Glutamatergic neuron (in vitro differentiated cells): Measurements from ENCODE around the gene ALAS1. TPM values are rescaled to one million over a fixed set of nuclear protein-coding genes. Genes with fewer than 3 reads are reported as not detected.

Source experiments
- DNase-seq: peaks from one replicate; pipeline ENCODE4 v3.0.0; 2022
- H3K27ac Mint-ChIP-seq: one replicate; pipeline ENCODE4 v1.8.0; 2020; ENCODE audit warnings: mild to moderate bottlenecking, mixed read lengths, inconsistent platforms; ENCODE audit not compliant: unreplicated experiment
- H3K27me3 Mint-ChIP-seq: one replicate; pipeline ENCODE4 v1.8.0; 2020; ENCODE audit warnings: mild to moderate bottlenecking, moderate library complexity, mixed read lengths, inconsistent platforms; ENCODE audit not compliant: unreplicated experiment
- H3K36me3 Mint-ChIP-seq: one replicate; pipeline ENCODE4 v1.8.0; 2020; ENCODE audit warnings: mild to moderate bottlenecking, mixed read lengths, inconsistent platforms; ENCODE audit not compliant: unreplicated experiment
- H3K4me1 Mint-ChIP-seq: one replicate; pipeline ENCODE4 v1.8.0; 2020; ENCODE audit warnings: mild to moderate bottlenecking, low read depth, mixed read lengths, inconsistent platforms; ENCODE audit not compliant: unreplicated experiment
- H3K4me3 Mint-ChIP-seq: one replicate; pipeline ENCODE4 v1.8.0; 2020; ENCODE audit warnings: mild to moderate bottlenecking, mixed read lengths, inconsistent platforms; ENCODE audit not compliant: unreplicated experiment
- H3K9me3 Mint-ChIP-seq: one replicate; pipeline ENCODE4 v1.8.0; 2020; ENCODE audit warnings: mild to moderate bottlenecking, moderate library complexity, mixed read lengths, inconsistent platforms; ENCODE audit not compliant: unreplicated experiment
- CTCF ChIP-seq: fragments of 200-600 bp; sonication (generic); IDR thresholded peaks from one replicate; pipeline ENCODE4 v1.5.0; 2021; ENCODE audit not compliant: partially characterized antibody, unreplicated experiment
- total RNA-seq: library from RNA; stranded (reverse); fragmentation: NEBNext Ultra II Directional; extraction: Animal tissue kit (Norgen Biotek cat#: 25700); gene quantifications from one replicate; pipeline ENCODE4 v1.2.1, GENCODE V29; 2021; ENCODE audit not compliant: unreplicated experiment

Gene ALAS1
- total RNA-seq, 1 donor from 2014 or later, result 41.7 TPM

- H3K4me1 Mint-ChIP-seq, result peaks cover 1% of the 10 kb centered on the region
- H3K36me3 Mint-ChIP-seq, result no peaks in the 10 kb centered on the region
- H3K27me3 Mint-ChIP-seq, result no peaks in the 10 kb centered on the region
- DNase-seq, result no peak
- no peak overlapping the region for H3K4me3 Mint-ChIP-seq
- no peak overlapping the region for H3K27ac Mint-ChIP-seq
- no peak for TF ChIP-seq CTCF
- H3K9me3 Mint-ChIP-seq, result peaks cover 4% of the 10 kb centered on the region
Measured at GRCh38 chr3:52259035-52259434, 61.1 kb downstream of the ALAS1 start.

GRCh38 chr3:52259448-52259847, 61.5 kb downstream of the ALAS1 start:
- H3K36me3 Mint-ChIP-seq, result no peaks in the 10 kb centered on the region
- peaks cover 4% of the 10 kb centered on the region for H3K9me3 Mint-ChIP-seq

GRCh38 chr3:52262447-52262846, 64.5 kb downstream of the ALAS1 start:
- TF ChIP-seq CTCF, result no peak
- Mint-ChIP-seq H3K4me1 (peaks cover 1% of the 10 kb centered on the region), H3K36me3 (no peaks in the 10 kb centered on the region), H3K9me3 (peaks cover 2% of the 10 kb centered on the region), H3K27me3 (no peaks in the 10 kb centered on the region), H3K27ac (no peak overlapping the region), H3K4me3 (no peak overlapping the region)
- no peak for DNase-seq

More at GRCh38 chr3:52259448-52259847, 61.5 kb downstream of the ALAS1 start:
- Mint-ChIP-seq H3K27me3 (no peaks in the 10 kb centered on the region), H3K4me3 (no peak overlapping the region), H3K4me1 (peaks cover 1% of the 10 kb centered on the region), H3K27ac (no peak overlapping the region)
- DNase-seq, result no peak
- TF ChIP-seq CTCF, result no peak

Other genes starting within 250 kb of the ALAS1 start
- gene GPR62, start 242.8 kb upstream of the ALAS1 start, total RNA-seq, result 0.44 TPM
- gene PCBP4, start 230.7 kb upstream of the ALAS1 start, total RNA-seq, result 1,577 TPM
- 6.7 TPM for gene ABHD14B, start 224.1 kb upstream of the ALAS1 start, total RNA-seq
- 12.7 TPM for gene ABHD14A, start 223.1 kb upstream of the ALAS1 start, total RNA-seq
- gene ACY1, start 214.6 kb upstream of the ALAS1 start, total RNA-seq, result 13.2 TPM
- 588 TPM for gene RPL29, start 202.3 kb upstream of the ALAS1 start, total RNA-seq
- 9.5 TPM for gene DUSP7, start 141.6 kb upstream of the ALAS1 start, total RNA-seq
- 3.2 TPM for gene POC1A, start 43.7 kb upstream of the ALAS1 start, total RNA-seq
- gene TLR9, start 27.5 kb downstream of the ALAS1 start, total RNA-seq, result 0.37 TPM
- gene TWF2, start 41.0 kb downstream of the ALAS1 start, total RNA-seq, result 45.5 TPM
- gene PPM1M, start 47.6 kb downstream of the ALAS1 start, total RNA-seq, result 7.8 TPM
- 118 TPM for gene WDR82, start 80.5 kb downstream of the ALAS1 start, total RNA-seq
- 7.5 TPM for gene GLYCTK, start 89.7 kb downstream of the ALAS1 start, total RNA-seq
- 8.9 TPM for gene DNAH1, start 118.2 kb downstream of the ALAS1 start, total RNA-seq
- gene BAP1, start 211.8 kb downstream of the ALAS1 start, total RNA-seq, result 130 TPM
- 8.9 TPM for gene PHF7, start 212.5 kb downstream of the ALAS1 start, total RNA-seq
- 0.59 TPM for gene SEMA3G, start 246.9 kb downstream of the ALAS1 start, total RNA-seq